ENCODE data around the gene PPM1F.
"Not testable (repeated sequence)": the region's sequence is repeated elsewhere in the genome, so short reads cannot be mapped to it uniquely, and the experiment has no call there.

PPM1F gene

GRCh38 chr22:21942407-21943343, 10.0 kb downstream of the PPM1F start:
- peak; percentile 50 for DNase-seq (ENCODE audit: low read depth, low spot score)

- DNase-seq (ENCODE audit: low read depth, low spot score): no peak
Measured at GRCh38 chr22:21941921-21942320, 10.7 kb downstream of the PPM1F start.

- no peak for DNase-seq (ENCODE audit: low read depth, low spot score)
Measured at GRCh38 chr22:21940521-21940920, 12.1 kb downstream of the PPM1F start.

GRCh38 chr22:21939935-21940334, 12.7 kb downstream of the PPM1F start:
- DNase-seq (ENCODE audit: low read depth, low spot score): not testable (repeated sequence)

GRCh38 chr22:21939461-21939913, 13.2 kb downstream of the PPM1F start:
- no peak for DNase-seq (ENCODE audit: low read depth, low spot score)

- no peak for DNase-seq (ENCODE audit: low read depth, low spot score)
Measured at GRCh38 chr22:21938906-21939305, 13.7 kb downstream of the PPM1F start.

- peak; percentile 87 for DNase-seq (ENCODE audit: low read depth, low spot score)
Measured at GRCh38 chr22:21938071-21938822, 14.4 kb downstream of the PPM1F start.

GRCh38 chr22:21937821-21938070, 14.9 kb downstream of the PPM1F start:
- no peak for DNase-seq (ENCODE audit: low read depth, low spot score)

GRCh38 chr22:21937041-21937820, 15.4 kb downstream of the PPM1F start:
- DNase-seq (ENCODE audit: low read depth, low spot score): no peak

- no peak for DNase-seq (ENCODE audit: low read depth, low spot score)
Measured at GRCh38 chr22:21936151-21936775, 16.4 kb downstream of the PPM1F start.

GRCh38 chr22:21933910-21934309, 18.7 kb downstream of the PPM1F start:
- DNase-seq (ENCODE audit: low read depth, low spot score): no peak

GRCh38 chr22:21933413-21933812, 19.2 kb downstream of the PPM1F start:
- DNase-seq (ENCODE audit: low read depth, low spot score): no peak

GRCh38 chr22:21932347-21932746, 20.3 kb downstream of the PPM1F start:
- DNase-seq (ENCODE audit: low read depth, low spot score): no peak

GRCh38 chr22:21931056-21931455, 21.6 kb downstream of the PPM1F start:
- DNase-seq (ENCODE audit: low read depth, low spot score): no peak

GRCh38 chr22:21929253-21929652, 23.4 kb downstream of the PPM1F start:
- DNase-seq (ENCODE audit: low read depth, low spot score): no peak

- no peak for DNase-seq (ENCODE audit: low read depth, low spot score)
Measured at GRCh38 chr22:21928048-21928447, 24.6 kb downstream of the PPM1F start.

GRCh38 chr22:21927174-21927823, 25.3 kb downstream of the PPM1F start:
- DNase-seq (ENCODE audit: low read depth, low spot score): no peak

- DNase-seq (ENCODE audit: low read depth, low spot score): no peak
Measured at GRCh38 chr22:21926728-21927127, 25.9 kb downstream of the PPM1F start.

- DNase-seq (ENCODE audit: low read depth, low spot score): no peak
Measured at GRCh38 chr22:21923163-21923561, 29.5 kb downstream of the PPM1F start.

- no peak for DNase-seq (ENCODE audit: low read depth, low spot score)
Measured at GRCh38 chr22:21922370-21923162, 30.1 kb downstream of the PPM1F start.

All from brain pericyte (primary cell).